Trophoblast cell (in vitro differentiated cells and primary cell): Measurements from ENCODE around the gene BAIAP2.
A peak's percentile ranks its signal among the peaks of the same experiment; 100 is the strongest.

Experiments
- DNase-seq, 2 donors: peaks; one replicate each; pipeline ENCODE4 v3.0.0-alpha.2; 2016
- H2AFZ ChIP-seq: 2 replicates; pipeline ENCODE4 v1.6.1; 2013; ENCODE audit warnings: low read length, moderate library complexity, mild to moderate bottlenecking; ENCODE audit not compliant: insufficient read depth, poor library complexity
- H2AK5ac ChIP-seq: 2 replicates; pipeline ENCODE4 v1.6.1; 2013; ENCODE audit warnings: mild to moderate bottlenecking, low read length
- H2BK120ac ChIP-seq: 2 replicates; pipeline ENCODE4 v1.6.1; 2013; ENCODE audit warnings: low read length, mild to moderate bottlenecking, moderate library complexity; ENCODE audit not compliant: insufficient read depth, poor library complexity
- H2BK12ac ChIP-seq: 2 replicates; pipeline ENCODE4 v1.6.1; 2013; ENCODE audit warnings: mild to moderate bottlenecking, low read length, moderate library complexity
- H2BK5ac ChIP-seq: 2 replicates; pipeline ENCODE4 v1.6.1; 2013; ENCODE audit warnings: low read length, low read depth, moderate library complexity, mild to moderate bottlenecking; ENCODE audit not compliant: poor library complexity
- H3K14ac ChIP-seq: 2 replicates; pipeline ENCODE4 v1.6.1; 2013; ENCODE audit warnings: mild to moderate bottlenecking, low read length
- H3K18ac ChIP-seq: 2 replicates; pipeline ENCODE4 v1.6.1; 2013; ENCODE audit warnings: mild to moderate bottlenecking, low read length
- H3K23ac ChIP-seq: 2 replicates; pipeline ENCODE4 v1.6.1; 2013; ENCODE audit warnings: low read length
- H3K27ac ChIP-seq: 2 replicates; pipeline ENCODE4 v1.5.1; 2013; ENCODE audit warnings: low read depth, mild to moderate bottlenecking, inconsistent platforms, low read length, moderate library complexity
- H3K27me3 ChIP-seq: 2 replicates; pipeline ENCODE4 v1.6.1; 2013; ENCODE audit warnings: inconsistent platforms, mild to moderate bottlenecking, low read length, moderate library complexity; ENCODE audit not compliant: insufficient read depth
- H3K36me3 ChIP-seq, 2 experiments: 1 replicate in 1 of 2; 2 replicates in 1 of 2; pipeline ENCODE4 v1.6.1; 2013; ENCODE audit warnings: low read length in 2 of 2, mild to moderate bottlenecking in 2 of 2, moderate library complexity in 1 of 2; ENCODE audit not compliant: insufficient read depth in 2 of 2, control insufficient read depth in 1 of 2
- H3K4ac ChIP-seq: 2 replicates; pipeline ENCODE4 v1.6.1; 2013; ENCODE audit warnings: low read depth, mild to moderate bottlenecking, low read length, moderate library complexity
- H3K4me1 ChIP-seq, 2 experiments: 1 replicate in 1 of 2; 2 replicates in 1 of 2; pipeline ENCODE4 v1.6.1; 2013; ENCODE audit warnings: low read length in 2 of 2, mild to moderate bottlenecking in 2 of 2, moderate library complexity in 1 of 2; ENCODE audit not compliant: insufficient read depth in 2 of 2, control insufficient read depth in 1 of 2
- H3K4me2 ChIP-seq: 2 replicates; pipeline ENCODE4 v1.6.1; 2013; ENCODE audit warnings: inconsistent platforms, mild to moderate bottlenecking, low read length, moderate library complexity
- H3K4me3 ChIP-seq: 2 replicates; pipeline ENCODE4 v1.5.1; 2013; ENCODE audit warnings: mild to moderate bottlenecking, low read depth, low read length, inconsistent platforms
- H3K79me1 ChIP-seq: one replicate; pipeline ENCODE4 v1.6.1; 2013; ENCODE audit warnings: low read length
- H3K79me2 ChIP-seq: 2 replicates; pipeline ENCODE4 v1.6.1; 2013; ENCODE audit warnings: low read length, mild to moderate bottlenecking; ENCODE audit not compliant: control insufficient read depth, insufficient read depth, poor library complexity
- H3K9ac ChIP-seq: 2 replicates; pipeline ENCODE4 v1.6.1; 2013; ENCODE audit warnings: mild to moderate bottlenecking, low read length
- H3K9me3 ChIP-seq: 2 replicates; pipeline ENCODE4 v1.6.1; 2013; ENCODE audit warnings: low read depth, mild to moderate bottlenecking, control low read depth, inconsistent platforms, low read length; ENCODE audit not compliant: insufficient read depth
- H4K12ac ChIP-seq: 2 replicates; pipeline ENCODE4 v1.6.1; 2013; ENCODE audit warnings: low read depth, mild to moderate bottlenecking, low read length, moderate library complexity
- H4K8ac ChIP-seq: 2 replicates; pipeline ENCODE4 v1.6.1; 2013; ENCODE audit warnings: low read depth, mild to moderate bottlenecking, low read length, moderate library complexity
- H4K91ac ChIP-seq: one replicate; pipeline ENCODE4 v1.6.1; 2013; ENCODE audit warnings: low read depth, mild to moderate bottlenecking, low read length, moderate library complexity
- WGBS: extraction: QIAGEN DNeasy Blood & Tissue Kit; methylation state at CpG from one replicate; pipeline ENCODE4 v1.1.7; 2013; ENCODE audit warnings: missing lambda C conversion rate; ENCODE audit not compliant: insufficient read length, insufficient coverage; ENCODE audit errors: extremely low coverage; 5-methylcytosine and 5-hydroxymethylcytosine counted together

The BAIAP2 gene

GRCh38 chr17:81092518-81093095, 57.7 kb downstream of the BAIAP2 start:
- Histone ChIP-seq H2BK120ac (no peak overlapping the region), H3K4ac (no peak overlapping the region), H3K23ac (no peak overlapping the region), H2AFZ (no peak overlapping the region), H3K27ac (no peak overlapping the region), H2BK12ac (no peak overlapping the region), H3K18ac (no peak overlapping the region), H3K79me1 (peaks cover 14% of the 10 kb centered on the region), H3K4me2 (no peak overlapping the region), H2BK5ac (no peak overlapping the region), H4K91ac (no peak overlapping the region), H3K9ac (no peak overlapping the region), H3K27me3 (no peaks in the 10 kb centered on the region), H3K79me2 (peaks cover 7% of the 10 kb centered on the region), H3K4me1 (peaks cover 35 to 37% of the 10 kb centered on the region in 2 experiments), H4K12ac (no peak overlapping the region), H3K4me3 (no peak overlapping the region), H2AK5ac (no peak overlapping the region), H4K8ac (no peak overlapping the region), H3K14ac (no peak overlapping the region), H3K36me3 (peaks cover 13 to 39% of the 10 kb centered on the region in 2 experiments), H3K9me3 (peaks cover 4% of the 10 kb centered on the region)
- no peak for DNase-seq
- no CpG with 5 or more reads among the region's 24 CpGs for WGBS

GRCh38 chr17:81093619-81094508, 58.9 kb downstream of the BAIAP2 start:
- peak overlapping the region; percentile 9 for H3K27ac ChIP-seq
- no peak overlapping the region for H3K9ac ChIP-seq
- H3K4ac ChIP-seq, result no peak overlapping the region
- H3K4me1 ChIP-seq, result peaks cover 39 to 42% of the 10 kb centered on the region in 2 experiments
- no peak overlapping the region for H3K4me2 ChIP-seq
- H2AK5ac ChIP-seq, result no peak overlapping the region
- no peak for DNase-seq
- H3K27me3 ChIP-seq, result no peaks in the 10 kb centered on the region
- peaks cover 4% of the 10 kb centered on the region for H3K9me3 ChIP-seq
- H2AFZ ChIP-seq, result no peak overlapping the region
- no peak overlapping the region for H3K23ac ChIP-seq
- H4K8ac ChIP-seq, result no peak overlapping the region
- no peak overlapping the region for H3K4me3 ChIP-seq
- no peak overlapping the region for H2BK5ac ChIP-seq
- H3K79me1 ChIP-seq, result peaks cover 14% of the 10 kb centered on the region
- no CpG with 5 or more reads among the region's 21 CpGs for WGBS
- H2BK12ac ChIP-seq, result peak overlapping the region; percentile 10
- H2BK120ac ChIP-seq, result no peak overlapping the region
- H3K14ac ChIP-seq, result no peak overlapping the region
- H3K79me2 ChIP-seq, result peaks cover 7% of the 10 kb centered on the region
- H3K36me3 ChIP-seq, result peaks cover 10 to 30% of the 10 kb centered on the region in 2 experiments
- H3K18ac ChIP-seq, result no peak overlapping the region
- H4K12ac ChIP-seq, result no peak overlapping the region
- H4K91ac ChIP-seq, result peak overlapping the region; percentile 10

- peak overlapping the region; percentile 20 for H3K4me2 ChIP-seq
- H3K27me3 ChIP-seq, result no peaks in the 10 kb centered on the region
- peak overlapping the region; percentile 2 for H2BK5ac ChIP-seq
- H3K79me2 ChIP-seq, result peaks cover 7% of the 10 kb centered on the region
- peaks cover 17 to 30% of the 10 kb centered on the region in 2 experiments for H3K36me3 ChIP-seq
- H3K4ac ChIP-seq, result no peak overlapping the region
- no peak overlapping the region for H3K4me3 ChIP-seq
- no CpG with 5 or more reads among the region's 33 CpGs for WGBS
- peak; percentile 88 for DNase-seq
- H3K18ac ChIP-seq, result peak overlapping the region; percentile 67
- peak overlapping the region; percentile 14 for H2BK120ac ChIP-seq
- H3K9me3 ChIP-seq, result peaks cover 4% of the 10 kb centered on the region
- H3K27ac ChIP-seq, result peak overlapping the region; percentile 45
- no peak overlapping the region for H3K23ac ChIP-seq
- H2AK5ac ChIP-seq, result no peak overlapping the region
- peak overlapping the region; percentile 0 for H2AFZ ChIP-seq
- no peak overlapping the region for H4K12ac ChIP-seq
- peaks cover 14% of the 10 kb centered on the region for H3K79me1 ChIP-seq
- peaks cover 39 to 42% of the 10 kb centered on the region in 2 experiments for H3K4me1 ChIP-seq
- peak overlapping the region; percentile 24 for H2BK12ac ChIP-seq
- no peak overlapping the region for H3K9ac ChIP-seq
- H3K14ac ChIP-seq, result peak overlapping the region; percentile 58
- peak overlapping the region; percentile 10 for H4K91ac ChIP-seq
- H4K8ac ChIP-seq, result peak overlapping the region; percentile 3
Observed at GRCh38 chr17:81094509-81095382, 59.8 kb downstream of the BAIAP2 start.

- DNase-seq, result peak in 1 of 2 donors; percentile 33
Observed at GRCh38 chr17:81095383-81095762, 60.4 kb downstream of the BAIAP2 start.

More at GRCh38 chr17:81095383-81095762, 60.4 kb downstream of the BAIAP2 start:
- peak overlapping the region; percentile 2 for H3K4ac ChIP-seq
- WGBS, result no CpG with 5 or more reads among the region's 13 CpGs
- H4K8ac ChIP-seq, result peak overlapping the region; percentile 3
- H2BK120ac ChIP-seq, result peak overlapping the region; percentile 14
- H3K27me3 ChIP-seq, result no peaks in the 10 kb centered on the region
- H3K79me2 ChIP-seq, result peaks cover 7% of the 10 kb centered on the region
- H3K18ac ChIP-seq, result peak overlapping the region; percentile 67
- H3K4me2 ChIP-seq, result peak overlapping the region; percentile 18
- peaks cover 14% of the 10 kb centered on the region for H3K79me1 ChIP-seq
- peaks cover 4% of the 10 kb centered on the region for H3K9me3 ChIP-seq
- H4K91ac ChIP-seq, result peak overlapping the region; percentile 6
- H3K36me3 ChIP-seq, result peaks cover 22 to 31% of the 10 kb centered on the region in 2 experiments
- no peak overlapping the region for H3K4me3 ChIP-seq
- peak overlapping the region; percentile 45 for H3K27ac ChIP-seq
- peak overlapping the region; percentile 24 for H2BK12ac ChIP-seq
- H2AK5ac ChIP-seq, result peak overlapping the region; percentile 93
- H2BK5ac ChIP-seq, result peak overlapping the region; percentile 43
- H4K12ac ChIP-seq, result no peak overlapping the region
- no peak overlapping the region for H3K9ac ChIP-seq
- H3K4me1 ChIP-seq, result peaks cover 39 to 42% of the 10 kb centered on the region in 2 experiments
- peak overlapping the region; percentile 58 for H3K14ac ChIP-seq
- no peak overlapping the region for H3K23ac ChIP-seq
- peak overlapping the region; percentile 0 for H2AFZ ChIP-seq
